Type B pancreatic cell (in vitro differentiated cells): ENCODE data around the gene TRMU. TPM values are rescaled to one million over a fixed set of nuclear protein-coding genes. Genes with fewer than 3 reads are reported as not detected.
A peak's percentile ranks its signal among the peaks of the same experiment; 100 is the strongest.

ENCODE experiments used
- DNase-seq: peaks from one replicate; pipeline ENCODE4 v3.0.0; 2021; ENCODE audit warnings: mixed read lengths; ENCODE audit not compliant: unreplicated experiment; ENCODE audit errors: extremely low spot score
- H3K27ac Mint-ChIP-seq: 2 replicates; pipeline ENCODE4 v1.8.0; 2021; ENCODE audit warnings: mild to moderate bottlenecking, mixed read lengths
- H3K27me3 Mint-ChIP-seq: 2 replicates; pipeline ENCODE4 v1.8.0; 2021; ENCODE audit warnings: mixed read lengths
- H3K36me3 Mint-ChIP-seq: 2 replicates; pipeline ENCODE4 v1.8.0; 2021; ENCODE audit warnings: mixed read lengths
- H3K4me1 Mint-ChIP-seq: one replicate; pipeline ENCODE4 v1.8.0; 2021; ENCODE audit warnings: mixed read lengths; ENCODE audit not compliant: unreplicated experiment
- H3K4me3 Mint-ChIP-seq: 2 replicates; pipeline ENCODE4 v1.8.0; 2021; ENCODE audit warnings: mild to moderate bottlenecking, mixed read lengths
- H3K9me3 Mint-ChIP-seq: 2 replicates; pipeline ENCODE4 v1.8.0; 2021; ENCODE audit warnings: mixed read lengths
- CTCF ChIP-seq: fragments of 200-600 bp; sonication (generic); conservative IDR thresholded peaks from 2 replicates; pipeline ENCODE4 v1.5.0; 2021; ENCODE audit warnings: antibody characterized with exemption, mild to moderate bottlenecking
- total RNA-seq: library from RNA; stranded (reverse); gene quantifications from 2 replicates; pipeline ENCODE4 v1.2.1, GENCODE V29; 2021; ENCODE audit warnings: low replicate concordance

TRMU gene
- total RNA-seq, 1 donor from 2014 or later: 68.4 TPM

GRCh38 chr22:46352691-46353386, 17.3 kb downstream of the TRMU start:
- Mint-ChIP-seq H3K27ac (peak overlapping the region; percentile 36), H3K4me1 (peaks cover 5% of the 10 kb centered on the region), H3K27me3 (no peaks in the 10 kb centered on the region), H3K4me3 (no peak overlapping the region), H3K36me3 (peaks cover 4% of the 10 kb centered on the region), H3K9me3 (no peaks in the 10 kb centered on the region)
- DNase-seq: no peak
- no peak for TF ChIP-seq CTCF

GRCh38 chr22:46353483-46354105, 18.1 kb downstream of the TRMU start:
- no peak for TF ChIP-seq CTCF
- Mint-ChIP-seq H3K9me3 (no peaks in the 10 kb centered on the region), H3K4me3 (no peak overlapping the region), H3K4me1 (peaks cover 5% of the 10 kb centered on the region), H3K27me3 (no peaks in the 10 kb centered on the region), H3K27ac (no peak overlapping the region), H3K36me3 (peaks cover 4% of the 10 kb centered on the region)
- no peak for DNase-seq

- H3K4me1 Mint-ChIP-seq: peaks cover 5% of the 10 kb centered on the region
- H3K9me3 Mint-ChIP-seq: no peaks in the 10 kb centered on the region
- no peaks in the 10 kb centered on the region for H3K27me3 Mint-ChIP-seq
- H3K4me3 Mint-ChIP-seq: no peak overlapping the region
- DNase-seq: no peak
- peaks cover 4% of the 10 kb centered on the region for H3K36me3 Mint-ChIP-seq
- TF ChIP-seq CTCF: no peak
- no peak overlapping the region for H3K27ac Mint-ChIP-seq
These were observed 18.9 kb downstream of the TRMU start for GRCh38 chr22:46354176-46354992.

GRCh38 chr22:46354993-46355305, 19.4 kb downstream of the TRMU start:
- Mint-ChIP-seq H3K4me3 (no peak overlapping the region), H3K27ac (no peak overlapping the region), H3K9me3 (no peaks in the 10 kb centered on the region), H3K27me3 (no peaks in the 10 kb centered on the region), H3K36me3 (peaks cover 4% of the 10 kb centered on the region), H3K4me1 (peaks cover 5% of the 10 kb centered on the region)
- no peak for DNase-seq
- TF ChIP-seq CTCF: no peak

GRCh38 chr22:46355369-46355995, 20.0 kb downstream of the TRMU start:
- Mint-ChIP-seq H3K36me3 (peaks cover 5% of the 10 kb centered on the region), H3K9me3 (no peaks in the 10 kb centered on the region), H3K27me3 (no peaks in the 10 kb centered on the region), H3K27ac (peak overlapping the region; percentile 71), H3K4me3 (peak overlapping the region; percentile 41), H3K4me1 (peaks cover 5% of the 10 kb centered on the region)
- DNase-seq: peak; percentile 88
- TF ChIP-seq CTCF: peak; percentile 92
